Stomach (tissue), 4 donors: ENCODE measurements around the gene IQCH.

Experiments
- EP300 ChIP-seq: sonication (generic); formaldehyde crosslinking; IDR thresholded peaks from one replicate; pipeline ENCODE4 v1.6.1; 2017; ENCODE audit warnings: antibody characterized with exemption
- POLR2A ChIP-seq, 4 donors: fragments of 450-650 bp; IDR thresholded peaks; one replicate each; pipeline ENCODE4 v1.6.1; 2016; ENCODE audit warnings: antibody characterized with exemption in 4 of 4, control low read depth in 2 of 4, mild to moderate bottlenecking in 1 of 4, moderate library complexity in 1 of 4
- TF ChIP-seq, protein P1 (sequence below), 7 experiments: fragments of 450-650 bp in 4 of 7; fragments of 200-600 bp in 3 of 7; sonication (generic) in 3 of 7; IDR thresholded peaks; one replicate each; pipeline ENCODE4 v1.5.1; 2016 to 2019; ENCODE audit warnings: antibody characterized with exemption in 7 of 7, control low read depth in 2 of 7, mild to moderate bottlenecking in 1 of 7

DNA sequence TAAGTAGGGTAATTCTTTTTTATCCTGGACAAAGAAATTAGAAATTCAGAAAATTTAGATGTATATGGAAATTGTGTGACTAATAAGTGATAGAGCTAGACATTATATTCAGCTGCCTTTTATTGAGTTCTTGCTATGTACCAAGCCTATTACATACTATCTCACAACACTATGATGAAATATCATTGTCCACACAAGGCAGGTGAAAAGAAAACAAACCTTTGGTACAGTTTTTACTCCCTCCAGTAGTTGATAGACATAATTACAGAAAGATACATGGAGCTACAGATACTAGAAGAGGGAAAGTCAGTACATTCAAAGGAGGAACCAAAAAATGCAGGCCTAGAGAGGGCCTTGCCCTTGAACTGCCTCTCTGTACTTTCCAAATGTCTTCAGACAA is 4.8 kb downstream of the IQCH start:
- TF ChIP-seq, protein P1, sequence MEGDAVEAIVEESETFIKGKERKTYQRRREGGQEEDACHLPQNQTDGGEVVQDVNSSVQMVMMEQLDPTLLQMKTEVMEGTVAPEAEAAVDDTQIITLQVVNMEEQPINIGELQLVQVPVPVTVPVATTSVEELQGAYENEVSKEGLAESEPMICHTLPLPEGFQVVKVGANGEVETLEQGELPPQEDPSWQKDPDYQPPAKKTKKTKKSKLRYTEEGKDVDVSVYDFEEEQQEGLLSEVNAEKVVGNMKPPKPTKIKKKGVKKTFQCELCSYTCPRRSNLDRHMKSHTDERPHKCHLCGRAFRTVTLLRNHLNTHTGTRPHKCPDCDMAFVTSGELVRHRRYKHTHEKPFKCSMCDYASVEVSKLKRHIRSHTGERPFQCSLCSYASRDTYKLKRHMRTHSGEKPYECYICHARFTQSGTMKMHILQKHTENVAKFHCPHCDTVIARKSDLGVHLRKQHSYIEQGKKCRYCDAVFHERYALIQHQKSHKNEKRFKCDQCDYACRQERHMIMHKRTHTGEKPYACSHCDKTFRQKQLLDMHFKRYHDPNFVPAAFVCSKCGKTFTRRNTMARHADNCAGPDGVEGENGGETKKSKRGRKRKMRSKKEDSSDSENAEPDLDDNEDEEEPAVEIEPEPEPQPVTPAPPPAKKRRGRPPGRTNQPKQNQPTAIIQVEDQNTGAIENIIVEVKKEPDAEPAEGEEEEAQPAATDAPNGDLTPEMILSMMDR (IDR thresholded peaks at IDR 0.05) = no peak
- TF ChIP-seq POLR2A (IDR thresholded peaks at IDR 0.05) (no peak), EP300 (no peak)
